Measurements from ENCODE around the gene KAT2B. TPM values are rescaled to one million over a fixed set of nuclear protein-coding genes. Genes with fewer than 3 reads are reported as not detected.

Gene KAT2B
- total and polyA plus RNA-seq, 2 donors (not counting 1 experiment from before 2014, with no cell fraction given) = 21.7 to 57.5 TPM

GRCh38 chr3:20040548-20041196 is 426 bp downstream of the KAT2B start:
- TF ChIP-seq EZH2 (IDR thresholded peaks at IDR 0.05; ENCODE audit: borderline replicate concordance, insufficient read depth, low read depth, low read length, poor library complexity, severe bottlenecking) = no peak
- TF ChIP-seq CTCF (IDR thresholded peaks at IDR 0.05) = no peak
- ChIA-PET POLR2A (interaction anchor here (0.6 to 1.7 kb wide), 10 partner anchors 10 to 145 kb away, joined by 3 to 7 read pairs (median 3); partner anchors contain the start of genes RAB5A and SGO1), CTCF (interaction anchor here (0.9 to 2.7 kb wide), 10 partner anchors 14 to 174 kb away, joined by 3 to 14 read pairs (median 4); partner anchors contain the start of gene SGO1)
- Histone ChIP-seq H3K4me3 (ENCODE audit: control extremely low read depth in 1 of 5, extremely low read depth in 1 of 5, insufficient read depth in 1 of 5, low read depth in 2 of 5, low read length in 4 of 5) (peak overlapping the region; percentile 68 to 87 (median 84)), H3K36me3 (replicated peaks in 1 of 2; ENCODE audit: control extremely low read depth in 1 of 2, control insufficient read depth in 1 of 2, extremely low read depth in 1 of 2, insufficient read depth in 2 of 2, low read length in 1 of 2) (peaks cover 0 to 4% of the 10 kb centered on the region in 2 experiments), H3K4me2 (replicated peaks; ENCODE audit: low read depth, low read length, poor library complexity, severe bottlenecking) (peak overlapping the region; percentile 85), H3K9me3 (ENCODE audit: control extremely low read depth in 1 of 3, control insufficient read depth in 2 of 3, insufficient read depth in 1 of 3, low read length in 2 of 3) (no peaks in the 10 kb centered on the region), H3K9ac (ENCODE audit: low read length) (peak overlapping the region; percentile 71), H3K4me1 (ENCODE audit: control insufficient read depth in 2 of 2, insufficient read depth in 2 of 2, low read length in 2 of 2) (peaks cover 43 to 51% of the 10 kb centered on the region in 2 donors), H4K20me1 (ENCODE audit: control insufficient read depth, insufficient read depth, low read length, poor library complexity, severe bottlenecking) (no peaks in the 10 kb centered on the region), H3K27me3 (replicated peaks in 1 of 4; ENCODE audit: control extremely low read depth in 1 of 4, control insufficient read depth in 3 of 4, insufficient read depth in 4 of 4, low read length in 3 of 4) (no peaks in the 10 kb centered on the region), H2AFZ (ENCODE audit: insufficient read depth, low read depth, low read length, poor library complexity, severe bottlenecking) (peak overlapping the region; percentile 83), H3K79me2 (ENCODE audit: control insufficient read depth, insufficient read depth, low read length) (peaks cover 50% of the 10 kb centered on the region), H3K27ac (ENCODE audit: low read length in 2 of 2) (peak overlapping the region; percentile 83 to 85)
- Mint-ChIP-seq H3K27ac (peak overlapping the region; percentile 98), H3K4me3 (peak overlapping the region; percentile 97), H3K4me1 (peaks cover 45% of the 10 kb centered on the region), H3K9me3 (ENCODE audit: insufficient read depth) (no peaks in the 10 kb centered on the region), H3K27me3 (no peaks in the 10 kb centered on the region)
- DNase-seq (peak; percentile 80), ATAC-seq (ENCODE audit: low read depth) (peak; percentile 37)
- intact Hi-C loops (cut with micrococcal nuclease) = loop anchor here (1.0 to 5.0 kb wide), 5 partner anchors 146 to 1618 kb away; partner anchors contain the start of genes KCNH8 and SGO1
- WGBS (ENCODE audit: insufficient coverage) = under 1% methylated on average over 51 of the region's 64 CpGs

Data from B cell (primary cell).